WTC11 (cell line): ENCODE measurements around the gene SREK1IP1. TPM values are rescaled to one million over a fixed set of nuclear protein-coding genes. Genes with fewer than 3 reads are reported as not detected.

ENCODE experiments used
- ATAC-seq: fragments of 200-7000 bp; cut with Tn5 transposase; 2 replicates; pipeline ENCODE4 v1.10.0; 2021; ENCODE audit warnings: mild to moderate bottlenecking, moderate library complexity
- CTCF ChIA-PET: fragments of 300-600 bp; sonication (Branson Sonifier 250); formaldehyde crosslinking; loops from one replicate; lab custom pipeline; 2021; ENCODE audit warnings: antibody characterized with exemption; lab: Charles Lee
- POLR2A ChIA-PET: fragments of 350-600 bp; sonication (Branson Sonifier 250); formaldehyde crosslinking; loops from one replicate; lab custom pipeline; 2021; ENCODE audit warnings: antibody characterized with exemption; lab: Charles Lee
- DNase-seq: peaks from one replicate; pipeline ENCODE4 v3.0.0; 2021; ENCODE audit warnings: low spot score
- H3K27ac Mint-ChIP-seq: 2 replicates; pipeline ENCODE4 v1.8.0; 2021; ENCODE audit warnings: mixed read lengths
- H3K27me3 Mint-ChIP-seq: 2 replicates; pipeline ENCODE4 v1.8.0; 2021; ENCODE audit warnings: low read depth, mild to moderate bottlenecking, moderate library complexity, mixed read lengths
- H3K36me3 Mint-ChIP-seq: 2 replicates; pipeline ENCODE4 v1.8.0; 2021; ENCODE audit warnings: mixed read lengths
- H3K4me1 Mint-ChIP-seq: 2 replicates; pipeline ENCODE4 v1.8.0; 2022; ENCODE audit warnings: mixed read lengths
- H3K4me3 Mint-ChIP-seq: 2 replicates; pipeline ENCODE4 v1.8.0; 2021; ENCODE audit warnings: mild to moderate bottlenecking, moderate library complexity, mixed read lengths
- H3K9me3 Mint-ChIP-seq: 2 replicates; pipeline ENCODE4 v1.8.0; 2021; ENCODE audit warnings: mixed read lengths
- AFF4 ChIP-seq: sonication (generic); formaldehyde crosslinking; IDR thresholded peaks from 2 replicates; pipeline ENCODE4 v1.8.1; 2023; ENCODE audit warnings: mild to moderate bottlenecking, missing genetic modification reagents, borderline replicate concordance
- ESRRA ChIP-seq: sonication (generic); formaldehyde crosslinking; IDR thresholded peaks from 2 replicates; pipeline ENCODE4 v1.8.1; 2022; ENCODE audit warnings: mild to moderate bottlenecking, missing genetic modification reagents, borderline replicate concordance
- ETV6 ChIP-seq: sonication (generic); formaldehyde crosslinking; IDR thresholded peaks from 2 replicates; pipeline ENCODE4 v1.8.1; 2022; ENCODE audit warnings: mild to moderate bottlenecking, missing genetic modification reagents
- GABPB1 ChIP-seq: sonication (generic); formaldehyde crosslinking; IDR thresholded peaks from 2 replicates; pipeline ENCODE4 v1.8.1; 2023; ENCODE audit warnings: mild to moderate bottlenecking, missing genetic modification reagents
- MXD4 ChIP-seq: fragments of 250-450 bp; sonication (Bioruptor Pico); IDR thresholded peaks from 2 replicates; pipeline ENCODE4 v1.8.0; 2021; ENCODE audit warnings: mild to moderate bottlenecking, moderate library complexity, borderline replicate concordance
- MYBL2 ChIP-seq: sonication (generic); formaldehyde crosslinking; IDR thresholded peaks from 2 replicates; pipeline ENCODE4 v1.8.1; 2023; ENCODE audit warnings: mild to moderate bottlenecking, moderate library complexity, missing genetic modification reagents
- OVOL2 ChIP-seq: fragments of 250-450 bp; sonication (Bioruptor Pico); IDR thresholded peaks from 2 replicates; pipeline ENCODE4 v1.9.0; 2021; ENCODE audit warnings: mild to moderate bottlenecking, borderline replicate concordance
- PREB ChIP-seq: sonication (generic); formaldehyde crosslinking; IDR thresholded peaks from 2 replicates; pipeline ENCODE4 v1.8.1; 2022; ENCODE audit warnings: mild to moderate bottlenecking, missing genetic modification reagents, moderate library complexity, borderline replicate concordance
- RELA ChIP-seq: sonication (generic); formaldehyde crosslinking; IDR thresholded peaks from 2 replicates; pipeline ENCODE4 v1.8.1; 2022; ENCODE audit warnings: missing genetic modification reagents, mild to moderate bottlenecking, borderline replicate concordance
- SMAD3 ChIP-seq: sonication (generic); formaldehyde crosslinking; IDR thresholded peaks from 2 replicates; pipeline ENCODE4 v1.8.0; 2022; ENCODE audit warnings: missing genetic modification reagents, mild to moderate bottlenecking, borderline replicate concordance
- SMAD4 ChIP-seq: sonication (generic); formaldehyde crosslinking; IDR thresholded peaks from 2 replicates; pipeline ENCODE4 v1.8.0; 2022; ENCODE audit warnings: mild to moderate bottlenecking, missing genetic modification reagents
- SP1 ChIP-seq: sonication (generic); formaldehyde crosslinking; conservative IDR thresholded peaks from 2 replicates; pipeline ENCODE4 v1.8.1; 2022; ENCODE audit warnings: missing genetic modification reagents
- TEAD4 ChIP-seq: sonication (generic); formaldehyde crosslinking; IDR thresholded peaks from 2 replicates; pipeline ENCODE4 v1.8.0; 2022; ENCODE audit warnings: mild to moderate bottlenecking, missing genetic modification reagents
- ZBTB21 ChIP-seq: sonication (generic); formaldehyde crosslinking; IDR thresholded peaks from 2 replicates; pipeline ENCODE4 v1.8.1; 2023; ENCODE audit warnings: mild to moderate bottlenecking, missing genetic modification reagents, borderline replicate concordance
- ZNF138 ChIP-seq: sonication (generic); formaldehyde crosslinking; conservative IDR thresholded peaks from 2 replicates; pipeline ENCODE4 v1.8.1; 2022; ENCODE audit warnings: mild to moderate bottlenecking, moderate library complexity, missing genetic modification reagents
- ZNF232 ChIP-seq: sonication (generic); formaldehyde crosslinking; IDR thresholded peaks from 2 replicates; pipeline ENCODE4 v1.8.0; 2022; ENCODE audit warnings: mild to moderate bottlenecking, missing genetic modification reagents
- ZNF263 ChIP-seq: sonication (generic); formaldehyde crosslinking; IDR thresholded peaks from 2 replicates; pipeline ENCODE4 v1.8.1; 2022; ENCODE audit warnings: low read depth, mild to moderate bottlenecking, moderate library complexity, missing genetic modification reagents
- ZNF416 ChIP-seq: fragments of 250-450 bp; sonication (Bioruptor Pico); IDR thresholded peaks from 2 replicates; pipeline ENCODE4 v1.9.0; 2021; ENCODE audit warnings: mild to moderate bottlenecking, inconsistent platforms
- ZNF425 ChIP-seq: fragments of 250-450 bp; sonication (Bioruptor Pico); conservative IDR thresholded peaks from 2 replicates; pipeline ENCODE4 v1.9.0; 2021; ENCODE audit warnings: mild to moderate bottlenecking
- total RNA-seq: library from RNA; stranded (reverse); gene quantifications from 3 replicates; pipeline ENCODE4 v1.2.3, GENCODE V29; 2021
- TF ChIP-seq, protein P1 (sequence below): sonication (generic); formaldehyde crosslinking; IDR thresholded peaks from 2 replicates; pipeline ENCODE4 v1.8.1; 2023; ENCODE audit warnings: mild to moderate bottlenecking, missing genetic modification reagents, moderate library complexity
- TF ChIP-seq, protein P2 (sequence below): fragments of 250-450 bp; sonication (Bioruptor Pico); IDR thresholded peaks from 2 replicates; pipeline ENCODE4 v1.9.0; 2021; ENCODE audit warnings: mild to moderate bottlenecking, borderline replicate concordance
- TF ChIP-seq, protein P3 (sequence below): sonication (generic); formaldehyde crosslinking; IDR thresholded peaks from 2 replicates; pipeline ENCODE4 v1.8.0; 2022; ENCODE audit warnings: mild to moderate bottlenecking, missing genetic modification reagents

SREK1IP1 gene
- total RNA-seq, 1 experiment from 2014 or later: 26.2 TPM

GRCh38 chr5:64763948-64764503, 4.5 kb downstream of the SREK1IP1 start (continued):
- no peak for TF ChIP-seq SMAD3 (CRISPR knock-in tag)
- TF ChIP-seq TEAD4 (CRISPR knock-in tag): no peak
- no peak for TF ChIP-seq PREB (CRISPR knock-in tag)
- no peak for TF ChIP-seq ZNF416 (CRISPR knock-in tag)
- TF ChIP-seq MXD4: no peak
- TF ChIP-seq ETV6 (CRISPR knock-in tag): no peak
- TF ChIP-seq OVOL2: no peak
- TF ChIP-seq RELA (CRISPR knock-in tag): no peak
- TF ChIP-seq SP1: no peak
- TF ChIP-seq SMAD4 (CRISPR knock-in tag): no peak
- no peak for TF ChIP-seq ESRRA (CRISPR knock-in tag)
- TF ChIP-seq MYBL2 (CRISPR knock-in tag): no peak

DNA sequence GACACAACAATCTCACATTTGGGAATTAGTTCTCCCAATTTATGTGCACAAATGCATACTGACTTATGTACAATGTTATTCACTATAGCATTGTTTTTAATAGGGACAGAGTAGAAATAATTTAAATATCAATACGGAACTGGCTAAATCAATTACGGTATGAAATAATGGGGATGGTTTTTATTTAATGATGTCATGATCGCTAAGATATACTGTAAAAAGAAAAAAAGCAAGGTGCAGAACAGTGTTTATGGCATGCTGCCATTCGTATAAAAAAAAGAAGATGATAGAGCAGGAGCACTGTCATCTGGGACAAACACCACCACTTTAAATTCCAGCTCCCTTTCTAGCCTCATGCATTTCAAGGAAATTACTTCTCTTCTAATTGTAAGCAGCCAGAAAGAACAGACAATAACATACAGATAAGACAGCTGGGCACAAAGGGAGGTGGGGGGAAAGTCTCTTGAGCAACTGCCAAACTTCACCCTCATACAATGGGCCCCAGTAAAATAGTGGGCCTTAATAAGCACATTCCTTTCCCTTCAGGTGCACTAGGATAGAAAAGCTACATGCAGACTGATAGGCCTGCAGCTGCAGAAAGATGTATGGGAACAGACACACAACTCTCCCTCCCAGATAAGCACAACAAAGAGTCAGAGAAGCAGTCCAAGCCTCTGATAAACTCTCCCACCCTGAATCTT, 8.4 kb downstream of the SREK1IP1 start:
- POLR2A ChIA-PET: no interaction called here
- peak overlapping the region; percentile 73 for H3K27ac Mint-ChIP-seq
- H3K4me1 Mint-ChIP-seq: peaks cover 23% of the 10 kb centered on the region
- H3K9me3 Mint-ChIP-seq: no peaks in the 10 kb centered on the region
- no peak for DNase-seq
- no peaks in the 10 kb centered on the region for H3K27me3 Mint-ChIP-seq
- peak; percentile 58; the same call in 1 of the 2 replicates for ATAC-seq
- H3K4me3 Mint-ChIP-seq: no peak overlapping the region
- H3K36me3 Mint-ChIP-seq: peaks cover 10% of the 10 kb centered on the region
- CTCF ChIA-PET: no interaction called here
- TF ChIP-seq, protein P1, sequence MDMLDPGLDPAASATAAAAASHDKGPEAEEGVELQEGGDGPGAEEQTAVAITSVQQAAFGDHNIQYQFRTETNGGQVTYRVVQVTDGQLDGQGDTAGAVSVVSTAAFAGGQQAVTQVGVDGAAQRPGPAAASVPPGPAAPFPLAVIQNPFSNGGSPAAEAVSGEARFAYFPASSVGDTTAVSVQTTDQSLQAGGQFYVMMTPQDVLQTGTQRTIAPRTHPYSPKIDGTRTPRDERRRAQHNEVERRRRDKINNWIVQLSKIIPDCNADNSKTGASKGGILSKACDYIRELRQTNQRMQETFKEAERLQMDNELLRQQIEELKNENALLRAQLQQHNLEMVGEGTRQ: no peak
- TF ChIP-seq ZNF232 (CRISPR knock-in tag) (no peak), ZBTB21 (CRISPR knock-in tag) (no peak), ZNF425 (CRISPR knock-in tag) (no peak), GABPB1 (CRISPR knock-in tag) (no peak), PREB (CRISPR knock-in tag) (no peak), ZNF263 (CRISPR knock-in tag) (no peak), SP1 (no peak), AFF4 (no peak), ZNF138 (CRISPR knock-in tag) (no peak)
- TF ChIP-seq, protein P2, sequence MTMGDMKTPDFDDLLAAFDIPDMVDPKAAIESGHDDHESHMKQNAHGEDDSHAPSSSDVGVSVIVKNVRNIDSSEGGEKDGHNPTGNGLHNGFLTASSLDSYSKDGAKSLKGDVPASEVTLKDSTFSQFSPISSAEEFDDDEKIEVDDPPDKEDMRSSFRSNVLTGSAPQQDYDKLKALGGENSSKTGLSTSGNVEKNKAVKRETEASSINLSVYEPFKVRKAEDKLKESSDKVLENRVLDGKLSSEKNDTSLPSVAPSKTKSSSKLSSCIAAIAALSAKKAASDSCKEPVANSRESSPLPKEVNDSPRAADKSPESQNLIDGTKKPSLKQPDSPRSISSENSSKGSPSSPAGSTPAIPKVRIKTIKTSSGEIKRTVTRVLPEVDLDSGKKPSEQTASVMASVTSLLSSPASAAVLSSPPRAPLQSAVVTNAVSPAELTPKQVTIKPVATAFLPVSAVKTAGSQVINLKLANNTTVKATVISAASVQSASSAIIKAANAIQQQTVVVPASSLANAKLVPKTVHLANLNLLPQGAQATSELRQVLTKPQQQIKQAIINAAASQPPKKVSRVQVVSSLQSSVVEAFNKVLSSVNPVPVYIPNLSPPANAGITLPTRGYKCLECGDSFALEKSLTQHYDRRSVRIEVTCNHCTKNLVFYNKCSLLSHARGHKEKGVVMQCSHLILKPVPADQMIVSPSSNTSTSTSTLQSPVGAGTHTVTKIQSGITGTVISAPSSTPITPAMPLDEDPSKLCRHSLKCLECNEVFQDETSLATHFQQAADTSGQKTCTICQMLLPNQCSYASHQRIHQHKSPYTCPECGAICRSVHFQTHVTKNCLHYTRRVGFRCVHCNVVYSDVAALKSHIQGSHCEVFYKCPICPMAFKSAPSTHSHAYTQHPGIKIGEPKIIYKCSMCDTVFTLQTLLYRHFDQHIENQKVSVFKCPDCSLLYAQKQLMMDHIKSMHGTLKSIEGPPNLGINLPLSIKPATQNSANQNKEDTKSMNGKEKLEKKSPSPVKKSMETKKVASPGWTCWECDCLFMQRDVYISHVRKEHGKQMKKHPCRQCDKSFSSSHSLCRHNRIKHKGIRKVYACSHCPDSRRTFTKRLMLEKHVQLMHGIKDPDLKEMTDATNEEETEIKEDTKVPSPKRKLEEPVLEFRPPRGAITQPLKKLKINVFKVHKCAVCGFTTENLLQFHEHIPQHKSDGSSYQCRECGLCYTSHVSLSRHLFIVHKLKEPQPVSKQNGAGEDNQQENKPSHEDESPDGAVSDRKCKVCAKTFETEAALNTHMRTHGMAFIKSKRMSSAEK (CRISPR knock-in tag): no peak
- TF ChIP-seq, protein P3, sequence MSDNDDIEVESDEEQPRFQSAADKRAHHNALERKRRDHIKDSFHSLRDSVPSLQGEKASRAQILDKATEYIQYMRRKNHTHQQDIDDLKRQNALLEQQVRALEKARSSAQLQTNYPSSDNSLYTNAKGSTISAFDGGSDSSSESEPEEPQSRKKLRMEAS (CRISPR knock-in tag): no peak
